Inferior parietal cortex (tissue), 1 donor: Measurements from ENCODE around the gene SCAPER.

ENCODE experiments used
- DNase-seq: peaks from one replicate; pipeline ENCODE4 v3.0.0-alpha.2; 2016; ENCODE audit errors: extremely low spot score

Gene SCAPER, protein sequence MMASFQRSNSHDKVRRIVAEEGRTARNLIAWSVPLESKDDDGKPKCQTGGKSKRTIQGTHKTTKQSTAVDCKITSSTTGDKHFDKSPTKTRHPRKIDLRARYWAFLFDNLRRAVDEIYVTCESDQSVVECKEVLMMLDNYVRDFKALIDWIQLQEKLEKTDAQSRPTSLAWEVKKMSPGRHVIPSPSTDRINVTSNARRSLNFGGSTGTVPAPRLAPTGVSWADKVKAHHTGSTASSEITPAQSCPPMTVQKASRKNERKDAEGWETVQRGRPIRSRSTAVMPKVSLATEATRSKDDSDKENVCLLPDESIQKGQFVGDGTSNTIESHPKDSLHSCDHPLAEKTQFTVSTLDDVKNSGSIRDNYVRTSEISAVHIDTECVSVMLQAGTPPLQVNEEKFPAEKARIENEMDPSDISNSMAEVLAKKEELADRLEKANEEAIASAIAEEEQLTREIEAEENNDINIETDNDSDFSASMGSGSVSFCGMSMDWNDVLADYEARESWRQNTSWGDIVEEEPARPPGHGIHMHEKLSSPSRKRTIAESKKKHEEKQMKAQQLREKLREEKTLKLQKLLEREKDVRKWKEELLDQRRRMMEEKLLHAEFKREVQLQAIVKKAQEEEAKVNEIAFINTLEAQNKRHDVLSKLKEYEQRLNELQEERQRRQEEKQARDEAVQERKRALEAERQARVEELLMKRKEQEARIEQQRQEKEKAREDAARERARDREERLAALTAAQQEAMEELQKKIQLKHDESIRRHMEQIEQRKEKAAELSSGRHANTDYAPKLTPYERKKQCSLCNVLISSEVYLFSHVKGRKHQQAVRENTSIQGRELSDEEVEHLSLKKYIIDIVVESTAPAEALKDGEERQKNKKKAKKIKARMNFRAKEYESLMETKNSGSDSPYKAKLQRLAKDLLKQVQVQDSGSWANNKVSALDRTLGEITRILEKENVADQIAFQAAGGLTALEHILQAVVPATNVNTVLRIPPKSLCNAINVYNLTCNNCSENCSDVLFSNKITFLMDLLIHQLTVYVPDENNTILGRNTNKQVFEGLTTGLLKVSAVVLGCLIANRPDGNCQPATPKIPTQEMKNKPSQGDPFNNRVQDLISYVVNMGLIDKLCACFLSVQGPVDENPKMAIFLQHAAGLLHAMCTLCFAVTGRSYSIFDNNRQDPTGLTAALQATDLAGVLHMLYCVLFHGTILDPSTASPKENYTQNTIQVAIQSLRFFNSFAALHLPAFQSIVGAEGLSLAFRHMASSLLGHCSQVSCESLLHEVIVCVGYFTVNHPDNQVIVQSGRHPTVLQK (N-terminal part only)

DNA sequence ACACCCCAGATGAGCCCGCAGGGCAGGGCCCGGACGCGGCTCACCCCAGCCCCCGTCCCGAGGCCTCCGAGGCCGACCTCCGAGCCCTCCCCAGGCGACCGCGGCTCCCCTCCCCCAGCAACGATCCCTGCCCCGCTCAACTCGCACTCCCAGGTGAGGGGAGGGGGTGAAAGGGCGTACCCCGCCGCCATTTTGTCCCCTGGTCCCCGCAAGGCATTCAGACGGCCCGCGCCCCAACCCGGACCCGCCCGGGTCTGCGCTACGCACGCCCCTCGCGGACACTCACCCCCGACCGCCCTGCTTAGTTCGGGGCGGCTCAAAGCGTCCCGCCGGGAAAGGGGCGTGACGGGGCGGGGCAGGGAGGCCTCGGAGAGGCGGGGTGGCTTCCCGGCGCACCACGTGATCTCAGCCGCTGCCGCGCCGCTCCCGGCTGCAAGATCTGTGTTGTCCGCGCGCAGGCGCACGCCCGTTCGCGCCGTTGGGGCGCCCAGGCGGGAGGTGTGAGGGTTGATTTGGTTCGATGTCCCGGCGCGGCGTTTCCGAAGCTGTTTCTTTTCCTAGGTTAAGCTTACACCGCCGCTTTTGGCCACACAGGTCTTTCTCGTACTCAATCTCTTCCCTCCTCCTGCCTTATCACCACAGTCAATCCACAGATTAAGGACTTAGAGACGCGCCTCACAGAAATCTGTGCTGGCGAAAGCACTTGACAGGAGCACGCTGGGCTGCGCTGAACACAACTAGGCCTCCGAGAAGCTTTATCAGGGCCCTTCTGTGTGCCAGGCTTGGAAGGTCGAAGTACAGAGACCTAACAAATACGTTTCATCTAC is at the start of gene SCAPER:
Gene SCAPER, minus strand, starts transcription at position 328 of the 827 bp plus-strand sequence. CDS start 21,523 bp downstream, outside the sequence.
- DNase-seq: peak; percentile 92

DNA sequence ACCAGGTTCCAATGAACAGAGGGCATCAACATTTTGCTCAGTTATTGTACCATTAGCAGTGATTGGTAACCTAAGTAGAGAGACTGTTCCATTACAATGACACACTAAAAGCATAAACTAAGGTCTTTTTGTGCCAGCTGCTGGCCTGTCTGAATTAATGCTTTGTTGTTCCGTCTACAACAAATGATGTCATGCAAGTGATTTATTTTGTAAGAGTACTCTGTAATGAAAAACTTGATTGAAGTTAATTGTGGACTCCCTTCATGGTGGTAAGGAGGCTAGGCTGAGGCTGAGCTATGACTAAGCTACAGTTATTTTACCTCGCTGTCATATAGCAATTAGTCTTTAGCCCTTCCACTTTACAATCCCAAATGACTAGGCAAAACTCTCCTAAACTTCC is 49.6 kb upstream of the SCAPER start:
- DNase-seq: peak; percentile 50

DNA sequence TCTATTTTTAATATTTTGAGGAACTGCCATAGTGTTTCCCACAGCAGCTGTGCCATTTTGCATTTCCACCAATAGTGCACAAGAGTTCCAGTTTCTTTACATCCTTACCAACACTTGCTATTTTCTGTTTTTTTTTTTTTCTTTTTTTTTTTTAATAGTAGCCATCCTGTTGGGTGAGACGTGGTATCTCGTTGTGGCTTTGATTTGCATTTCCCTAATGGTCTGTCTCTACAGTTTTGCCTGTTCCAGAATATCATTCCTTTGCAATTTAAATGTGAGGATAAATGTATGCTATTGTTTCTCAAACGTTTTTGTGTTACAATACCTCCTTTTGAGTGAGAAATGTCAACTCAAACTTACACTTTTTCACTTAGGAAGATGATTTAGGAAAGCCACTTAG is 48.8 kb upstream of the SCAPER start:
- DNase-seq: no peak

DNA sequence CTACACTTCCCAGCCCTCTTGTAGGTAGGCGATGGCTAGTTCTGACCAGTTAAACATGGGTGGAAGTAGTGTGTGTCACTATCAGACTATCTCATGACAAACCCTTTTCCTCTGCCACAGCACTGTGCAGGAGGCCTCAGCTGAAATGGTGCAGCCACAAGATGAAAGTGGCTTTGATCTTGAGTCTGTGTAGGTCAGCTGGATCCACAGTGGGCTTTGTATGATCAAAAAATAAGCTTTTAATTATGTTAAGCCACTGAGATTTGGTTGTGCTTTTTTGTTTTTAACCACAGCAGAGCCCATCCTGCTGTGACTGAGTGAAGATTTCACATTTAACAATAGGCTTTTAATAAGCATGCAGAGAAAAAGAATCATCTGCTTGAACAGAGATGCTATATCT is 46.1 kb upstream of the SCAPER start:
- no peak for DNase-seq

DNA sequence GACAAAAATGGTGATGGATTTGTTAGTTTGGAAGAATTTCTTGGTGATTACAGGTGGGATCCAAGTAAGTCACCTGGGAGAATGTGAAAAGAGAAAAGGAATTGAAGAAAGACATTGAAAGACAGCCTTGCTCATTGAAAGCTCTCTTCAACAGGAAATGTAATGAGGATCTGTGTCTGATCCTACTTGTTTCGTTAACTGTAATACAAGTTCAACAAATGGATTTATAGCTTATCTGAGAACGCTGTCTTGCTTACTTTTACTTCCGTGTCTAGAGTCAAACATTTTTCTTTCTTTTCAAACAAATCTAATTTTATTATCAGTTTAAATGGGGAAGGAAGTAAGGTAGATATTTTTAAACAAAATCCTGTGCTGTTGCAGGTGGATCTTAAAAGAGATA is 42.3 kb upstream of the SCAPER start:
- no peak for DNase-seq

DNA sequence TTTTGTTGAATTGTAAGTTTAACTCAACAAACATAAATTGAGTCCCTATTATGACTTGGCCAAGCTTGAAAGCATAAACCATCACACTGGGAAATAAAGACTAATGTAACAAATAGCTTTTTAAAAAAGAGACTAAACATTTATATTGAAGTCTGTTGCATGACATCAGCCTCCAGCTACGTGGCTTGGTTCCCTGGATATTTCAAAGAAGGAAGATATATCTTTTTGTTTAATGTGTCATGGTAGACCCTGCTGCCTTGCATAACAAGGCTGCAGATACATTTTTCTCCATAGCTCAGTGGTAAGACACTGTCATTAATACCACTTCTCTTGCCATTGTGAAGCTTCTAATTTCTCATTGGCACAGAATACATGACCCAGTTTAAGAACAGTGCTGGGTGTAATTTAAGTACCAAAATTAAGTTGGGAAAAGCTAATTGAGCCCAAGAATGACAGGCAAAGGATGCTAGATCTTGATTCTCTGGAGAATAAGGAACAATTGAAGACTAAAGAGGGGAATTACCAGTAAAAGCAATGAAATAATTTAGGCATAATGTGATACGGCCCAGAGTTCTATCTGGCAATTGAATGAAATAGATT is 40.5 kb upstream of the SCAPER start:
- no peak for DNase-seq

DNA sequence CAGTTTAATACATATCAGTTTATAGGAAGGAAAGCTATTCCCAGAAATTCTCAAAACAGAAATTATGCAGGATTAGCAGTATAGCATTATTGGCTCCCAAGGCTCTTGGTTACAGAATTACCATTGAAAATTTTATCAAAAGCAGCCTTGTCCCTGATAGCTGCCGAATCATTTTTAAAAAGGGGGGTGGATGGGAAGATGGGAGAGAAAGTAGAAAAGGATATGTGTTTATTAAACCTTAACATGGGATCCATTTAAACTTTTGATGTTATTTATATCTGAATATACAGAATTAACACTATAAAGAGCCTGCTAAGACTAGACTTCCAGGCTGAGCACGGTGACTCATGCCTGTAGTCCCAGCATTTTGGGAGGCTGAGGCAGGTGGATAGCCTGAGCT is 37.2 kb upstream of the SCAPER start:
- no peak for DNase-seq

DNA sequence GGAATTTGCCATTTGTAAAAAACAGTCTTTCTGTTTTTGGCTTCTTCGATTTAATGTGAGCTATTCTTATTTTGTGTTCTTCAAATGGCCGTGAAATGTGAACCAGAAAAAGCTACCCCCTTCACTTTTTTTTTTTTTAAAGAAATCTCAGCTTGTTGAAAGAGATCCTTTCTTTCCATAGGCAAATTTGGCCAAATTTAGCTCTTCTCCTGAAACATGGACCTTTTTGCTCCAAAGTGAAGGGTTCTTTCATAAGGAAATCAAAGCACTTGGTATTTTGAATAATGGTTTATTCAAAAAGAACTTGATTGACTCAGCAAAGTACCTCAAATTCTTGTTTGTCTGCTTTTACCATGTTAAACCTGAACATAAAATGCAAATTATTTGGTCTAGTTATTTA is 36.5 kb upstream of the SCAPER start:
- peak; percentile 35 for DNase-seq

DNA sequence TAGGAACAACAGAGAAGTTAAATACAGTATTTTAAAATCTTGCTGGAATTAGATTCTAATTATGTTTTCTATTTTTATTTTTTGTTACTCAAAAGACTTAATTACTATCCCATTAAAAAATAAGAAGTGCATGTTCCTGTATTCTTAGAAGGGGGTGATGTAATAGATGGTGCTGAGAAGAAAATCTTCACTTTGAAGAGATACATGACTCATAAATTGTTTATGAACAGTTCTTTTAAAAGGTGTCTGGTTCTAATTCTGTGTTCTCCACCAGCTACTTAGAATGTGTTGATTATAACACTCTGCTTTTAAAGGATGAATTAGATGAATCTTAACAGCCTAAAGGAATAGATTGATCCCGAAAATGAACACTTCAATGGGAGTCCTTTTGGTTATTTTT is 34.6 kb upstream of the SCAPER start:
- DNase-seq: no peak

DNA sequence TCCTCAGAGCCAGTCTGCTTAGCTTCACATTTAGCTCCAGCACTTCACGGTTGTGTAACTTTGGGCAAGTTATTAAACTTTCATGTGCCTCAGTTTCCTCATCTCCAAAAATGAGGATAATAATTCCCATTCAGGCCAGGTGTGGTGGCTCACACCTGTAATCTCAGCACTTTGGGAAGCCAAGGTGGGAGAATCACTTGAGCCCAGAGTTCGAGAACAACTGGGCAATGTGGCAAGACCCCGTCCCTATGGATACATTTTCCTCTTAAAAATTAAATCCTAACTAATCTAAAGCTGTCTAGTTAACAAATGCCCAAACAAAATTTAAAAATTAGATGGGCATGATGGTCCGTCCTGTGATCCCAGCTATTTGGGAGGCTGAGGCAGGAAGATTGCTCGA is 33.6 kb upstream of the SCAPER start:
- DNase-seq: no peak

DNA sequence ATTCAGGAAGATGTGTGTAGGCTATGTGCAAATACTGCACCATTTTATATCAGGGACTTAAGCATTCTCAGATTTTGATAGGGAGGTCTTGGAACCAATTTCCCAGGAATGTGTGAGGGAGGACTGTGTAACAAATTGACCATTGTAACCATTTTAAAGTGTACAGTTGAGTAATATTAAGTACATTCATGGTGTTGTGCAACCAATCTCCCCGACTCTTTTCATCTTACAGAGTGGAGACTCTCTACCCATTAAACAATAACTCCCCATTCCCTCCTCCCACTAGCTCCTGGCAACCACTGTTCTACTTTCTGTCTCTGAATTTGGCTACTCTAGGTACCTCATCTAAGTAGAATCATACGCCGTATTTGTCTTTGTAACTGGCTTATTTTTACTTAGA is 31.5 kb upstream of the SCAPER start:
- DNase-seq: no peak

DNA sequence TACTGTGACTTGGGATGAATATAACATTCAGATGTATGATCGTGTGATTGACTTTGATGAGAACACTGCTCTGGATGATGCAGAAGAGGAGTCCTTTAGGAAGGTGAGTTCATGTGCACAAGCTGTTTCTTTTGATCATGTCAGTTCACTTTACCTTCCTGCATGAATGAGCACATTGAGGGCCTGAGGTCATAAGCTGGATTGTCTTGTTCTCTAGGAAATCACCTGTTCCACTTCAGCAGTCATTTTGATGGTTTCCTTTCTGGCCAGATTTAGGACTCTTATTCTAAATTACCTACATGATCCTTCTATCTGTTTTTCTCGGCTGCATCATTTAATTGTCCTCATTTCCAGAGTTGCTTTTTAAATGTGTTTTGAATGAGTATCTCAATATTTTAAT is 30.5 kb upstream of the SCAPER start:
- no peak for DNase-seq

DNA sequence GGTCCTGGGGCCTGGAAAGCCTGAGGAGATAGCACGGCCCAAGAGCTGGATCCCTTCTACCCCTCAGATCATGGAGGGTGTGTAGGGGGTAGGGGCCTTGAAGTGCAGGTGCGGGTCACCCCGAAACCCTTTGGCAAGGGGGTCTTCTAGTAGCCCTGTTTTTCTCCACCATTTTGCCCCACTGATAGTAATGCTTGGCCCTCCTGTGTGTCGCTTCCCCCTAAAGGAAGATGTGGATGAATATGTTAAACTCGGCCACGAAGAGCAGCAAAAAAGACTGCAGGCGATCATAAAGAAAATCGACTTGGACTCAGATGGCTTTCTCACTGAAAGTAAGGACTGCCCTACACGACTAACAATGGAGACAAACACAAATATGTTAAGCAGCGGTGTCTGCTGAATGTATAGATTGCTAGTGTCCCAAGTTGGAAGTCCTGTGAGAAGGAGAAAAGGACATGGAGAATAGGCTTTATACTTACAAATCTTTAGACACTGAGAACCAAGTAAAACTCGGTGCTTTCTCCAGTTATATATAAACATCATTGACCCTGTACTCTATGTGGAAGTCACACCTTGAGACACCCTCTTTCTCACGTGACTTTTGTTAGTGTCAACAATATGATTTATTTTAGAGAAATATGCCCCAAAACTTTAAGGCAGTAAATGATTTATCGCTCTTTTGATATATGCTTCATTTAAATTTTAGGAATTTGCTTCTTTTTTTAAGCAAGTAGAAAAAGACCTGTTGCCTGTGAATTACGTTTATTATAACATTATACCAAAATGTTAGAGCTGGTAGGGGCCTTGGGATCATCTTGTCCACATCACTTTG is 27.2 kb upstream of the SCAPER start:
- no peak for DNase-seq

DNA sequence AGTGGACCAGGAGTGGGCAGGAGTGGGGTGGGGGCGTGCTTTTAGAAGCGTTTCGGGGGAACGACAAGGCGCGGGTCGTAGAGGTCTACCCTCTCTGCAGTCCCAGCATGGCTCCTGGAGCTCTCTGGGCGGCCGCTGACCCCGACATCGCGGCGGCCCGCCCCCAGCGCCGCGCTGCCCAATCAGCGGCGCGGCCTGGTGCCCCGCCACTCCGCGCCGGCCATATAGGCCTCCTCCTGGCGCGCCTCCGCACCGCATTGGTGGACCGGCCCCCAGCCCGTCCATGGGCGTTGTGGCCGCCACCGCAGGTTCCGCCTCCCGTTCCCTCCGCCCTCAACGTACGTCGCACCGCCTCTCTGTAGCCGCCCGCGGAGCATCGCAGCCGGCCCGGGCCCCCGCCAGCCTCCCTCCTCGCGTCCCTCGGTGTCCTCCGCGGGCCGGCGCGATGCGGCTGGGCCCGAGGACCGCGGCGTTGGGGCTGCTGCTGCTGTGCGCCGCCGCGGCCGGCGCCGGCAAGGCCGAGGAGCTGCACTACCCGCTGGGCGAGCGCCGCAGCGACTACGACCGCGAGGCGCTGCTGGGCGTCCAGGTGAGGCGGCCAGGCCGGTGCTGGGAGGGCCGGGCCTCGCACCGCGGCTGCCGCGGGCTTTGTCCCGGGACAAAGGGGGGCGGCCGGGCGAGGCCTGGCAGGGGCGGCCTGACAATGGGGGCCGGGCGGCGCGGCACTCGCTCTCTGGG is 26.4 kb upstream of the SCAPER start, which contains the start of gene RCN2:
Gene RCN2, plus strand, starts transcription at position 353 of the 738 bp plus-strand sequence. Its CDS starts 93 bp downstream, at position 446.
- DNase-seq: peak; percentile 92

DNA sequence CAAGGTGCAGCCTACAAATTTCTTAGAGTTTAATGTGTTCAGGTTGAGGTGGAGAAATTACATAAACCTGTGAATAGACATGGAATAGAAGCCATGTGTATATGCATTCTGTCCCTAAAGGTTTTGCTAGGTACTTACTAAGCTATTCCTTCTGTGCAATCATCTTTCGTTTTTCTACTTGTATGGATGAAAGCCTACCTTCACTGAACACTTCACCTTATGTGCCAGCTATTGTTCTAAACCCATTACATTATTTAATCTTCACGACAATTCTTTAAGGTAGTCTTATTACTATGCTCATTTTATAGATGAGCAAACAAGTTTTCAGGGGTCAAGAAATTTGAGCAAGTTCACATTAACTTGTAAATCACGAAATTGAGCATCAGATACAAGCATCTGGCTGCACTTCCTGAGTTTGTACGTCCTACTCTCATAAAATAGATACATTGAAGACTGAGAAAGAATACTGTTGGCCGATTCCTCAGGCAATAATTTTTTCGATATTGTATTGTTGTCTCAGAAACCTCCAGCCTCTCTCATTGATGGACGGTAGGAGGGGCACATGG is 25.8 kb upstream of the SCAPER start:
- peak; percentile 36 for DNase-seq

DNA sequence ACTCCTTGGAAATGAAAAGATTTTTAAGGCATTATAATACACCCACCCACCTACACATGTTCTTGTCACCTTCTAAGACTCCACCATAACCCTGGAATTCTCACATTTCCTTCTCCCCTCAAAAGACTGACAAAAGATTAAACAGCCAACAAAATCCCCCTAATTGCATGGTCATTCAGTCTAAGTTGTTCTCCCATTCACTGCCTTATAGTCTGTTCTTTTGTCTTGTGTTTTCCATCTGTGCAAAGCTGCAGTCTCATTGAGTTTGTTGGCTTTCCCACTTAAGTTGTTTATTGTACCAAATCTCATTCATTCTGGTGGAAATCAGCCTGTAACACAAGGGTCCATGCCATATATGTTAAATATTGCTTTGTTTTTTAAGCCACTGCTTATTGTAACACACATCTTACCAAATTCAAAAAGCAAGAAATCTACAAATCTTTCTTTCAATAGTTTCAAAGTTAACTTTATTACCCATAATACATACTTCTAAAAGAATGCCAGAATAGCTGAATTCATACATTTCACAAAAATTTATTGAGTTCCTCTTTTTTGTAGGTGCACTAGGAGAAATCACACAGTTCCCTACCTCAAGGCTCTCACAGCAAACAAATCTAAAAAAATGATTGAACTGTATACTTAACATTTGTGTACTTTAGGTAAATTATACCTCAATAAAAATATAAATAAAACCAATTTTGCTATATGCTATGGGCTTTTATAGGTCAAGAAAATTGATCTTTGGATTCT is 24.0 kb upstream of the SCAPER start:
- DNase-seq: no peak

DNA sequence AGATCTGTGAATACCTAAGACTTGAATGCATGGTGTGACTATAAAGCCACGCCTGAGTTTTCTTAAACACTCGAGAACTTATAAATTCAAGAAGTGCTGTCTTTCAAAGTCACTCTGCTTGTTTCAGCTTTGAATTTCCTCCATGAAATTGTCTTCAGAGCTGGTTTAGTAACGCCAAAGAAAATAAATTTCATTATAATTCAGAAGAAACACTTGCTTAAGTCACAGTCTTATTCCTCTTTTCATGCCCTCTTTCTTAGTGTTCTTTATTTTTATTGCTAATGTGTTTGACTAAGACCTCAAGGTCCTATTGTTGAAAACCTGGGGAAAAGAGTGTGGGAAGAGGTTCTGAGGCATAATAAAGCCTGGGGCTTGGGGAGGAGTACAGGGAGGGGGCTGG is 23.1 kb upstream of the SCAPER start:
- DNase-seq: no peak

DNA sequence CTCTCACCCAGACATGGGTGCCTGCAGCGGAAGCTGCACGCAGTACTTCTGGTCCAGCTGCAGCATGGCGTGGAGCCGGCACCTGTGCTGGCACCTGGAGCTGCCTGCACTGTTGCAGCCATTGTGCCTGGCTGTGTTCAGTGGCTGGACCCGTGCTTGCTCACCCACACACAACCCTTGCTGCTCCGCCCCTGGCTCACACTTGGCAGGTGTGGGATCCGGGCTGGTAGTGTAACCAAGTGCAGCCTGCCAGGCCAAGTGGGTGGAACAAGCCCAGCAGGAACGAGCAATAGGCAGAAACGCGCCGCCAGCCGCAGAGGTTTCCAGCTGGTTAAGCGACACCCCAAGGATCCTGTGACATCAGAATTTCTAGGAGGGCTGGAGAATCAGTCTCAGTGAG is 11.2 kb upstream of the SCAPER start:
- no peak for DNase-seq
